ENCODE data around the gene FOXJ1. TPM values are rescaled to one million over a fixed set of nuclear protein-coding genes. Genes with fewer than 3 reads are reported as not detected.
A peak's percentile ranks its signal among the peaks of the same experiment; 100 is the strongest.

The FOXJ1 gene
- total RNA-seq, 1 donor from 2014 or later: not detected

GRCh38 chr17:76124582-76125390 lies 16.3 kb downstream of the FOXJ1 start:
- no peak for DNase-seq (ENCODE audit: low read depth in 2 of 2)

- DNase-seq (ENCODE audit: low read depth in 2 of 2): no peak
Measured at GRCh38 chr17:76123749-76124581, 17.1 kb downstream of the FOXJ1 start.

- no peak for DNase-seq (ENCODE audit: low read depth in 2 of 2)
Measured at GRCh38 chr17:76123191-76123499, 17.9 kb downstream of the FOXJ1 start.

GRCh38 chr17:76122431-76123190 lies 18.4 kb downstream of the FOXJ1 start:
- no peak for DNase-seq (ENCODE audit: low read depth in 2 of 2)

GRCh38 chr17:76121932-76122430 lies 19.1 kb downstream of the FOXJ1 start:
- no peak for DNase-seq (ENCODE audit: low read depth in 2 of 2)

- DNase-seq (ENCODE audit: low read depth in 2 of 2): no peak
Measured at GRCh38 chr17:76120658-76121008, 20.4 kb downstream of the FOXJ1 start.

GRCh38 chr17:76119409-76120371 lies 21.4 kb downstream of the FOXJ1 start:
- no peak for DNase-seq (ENCODE audit: low read depth in 2 of 2)

- DNase-seq (ENCODE audit: low read depth in 2 of 2): no peak
Measured at GRCh38 chr17:76115138-76115754, 25.8 kb downstream of the FOXJ1 start.

GRCh38 chr17:76111956-76112355 lies 29.1 kb downstream of the FOXJ1 start:
- no peak for DNase-seq (ENCODE audit: low read depth in 2 of 2)

- DNase-seq (ENCODE audit: low read depth in 2 of 2): peak in 1 of 2 donors; percentile 43
Measured at GRCh38 chr17:76107509-76107908, 33.5 kb downstream of the FOXJ1 start.

- no peak for DNase-seq (ENCODE audit: low read depth in 2 of 2)
Measured at GRCh38 chr17:76106703-76107102, 34.3 kb downstream of the FOXJ1 start.

- no peak for DNase-seq (ENCODE audit: low read depth in 2 of 2)
Measured at GRCh38 chr17:76104896-76105231, 36.2 kb downstream of the FOXJ1 start.

- DNase-seq (ENCODE audit: low read depth in 2 of 2): no peak
Measured at GRCh38 chr17:76104140-76104895, 36.7 kb downstream of the FOXJ1 start.

GRCh38 chr17:76103274-76104139 lies 37.5 kb downstream of the FOXJ1 start, which contains the start of gene EXOC7:
EXOC7 (minus strand) TSS chr17:76103787; CDS start chr17:76103692, 95 bp downstream.
- DNase-seq (ENCODE audit: low read depth in 2 of 2): peak; percentile 80 to 90

GRCh38 chr17:76102944-76103273 lies 38.1 kb downstream of the FOXJ1 start:
- DNase-seq (ENCODE audit: low read depth in 2 of 2): no peak

GRCh38 chr17:76097716-76098295 lies 43.2 kb downstream of the FOXJ1 start:
- no peak for DNase-seq (ENCODE audit: low read depth in 2 of 2)

GRCh38 chr17:76095943-76096342 lies 45.1 kb downstream of the FOXJ1 start:
- no peak for DNase-seq (ENCODE audit: low read depth in 2 of 2)

GRCh38 chr17:76094046-76094445 lies 47.0 kb downstream of the FOXJ1 start:
- no peak for DNase-seq (ENCODE audit: low read depth in 2 of 2)

Data from dermis microvascular lymphatic vessel endothelial cell (primary cell).